ENCODE results near the gene PAX7. TPM values are rescaled to one million over a fixed set of nuclear protein-coding genes. Genes with fewer than 3 reads are reported as not detected.

Gene PAX7
- total and polyA plus RNA-seq, 2 donors (not counting 3 experiments of a cell fraction or from before 2014, with no cell fraction given) = not detected

- Histone ChIP-seq H2AFZ (ENCODE audit: low read depth, low read length) (no peak overlapping the region), H3K36me3 (ENCODE audit: control insufficient read depth in 2 of 2, extremely low read depth in 1 of 2, insufficient read depth in 2 of 2, low read length in 2 of 2) (no peaks in the 10 kb centered on the region), H3K79me2 (ENCODE audit: control insufficient read depth, insufficient read depth, low read length) (no peaks in the 10 kb centered on the region), H3K4me3 (replicated peaks in 1 of 3; ENCODE audit: insufficient read depth in 1 of 3, low read depth in 1 of 3, low read length in 3 of 3) (no peak overlapping the region), H3K9me1 (replicated peaks; ENCODE audit: control insufficient read depth, extremely low read depth, insufficient read depth, low read length) (no peaks in the 10 kb centered on the region), H3K4me1 (ENCODE audit: control insufficient read depth, extremely low read depth, insufficient read depth, low read length) (no peaks in the 10 kb centered on the region), H4K20me1 (replicated peaks; ENCODE audit: control insufficient read depth, extremely low read depth, insufficient read depth, low read length) (no peaks in the 10 kb centered on the region), H3K4me2 (ENCODE audit: insufficient read depth, low read length) (no peak overlapping the region), H3K27ac (ENCODE audit: insufficient read depth, low read depth, low read length) (no peak overlapping the region), H3K9me3 (replicated peaks; ENCODE audit: control insufficient read depth, insufficient read depth, low read length) (no peaks in the 10 kb centered on the region), H3K27me3 (ENCODE audit: control insufficient read depth in 2 of 2, insufficient read depth in 2 of 2, low read length in 2 of 2) (peaks cover 0 to 3% of the 10 kb centered on the region in 2 experiments), H3K9ac (replicated peaks; ENCODE audit: extremely low read depth, insufficient read depth, low read length) (no peak overlapping the region)
- FAIRE-seq = no peak
- BruUV-seq (replicated peaks) = no TSS peak
- dilution Hi-C loops (cut with MboI; ENCODE audit: extremely low pct_ligation_motif_present, low sequenced_read_pairs) (no loop called here), intact Hi-C loops (cut with micrococcal nuclease) (loop anchor here (5.0 kb wide), 2 partner anchors 483 to 513 kb away; no protein-coding TSS in a partner anchor)
- POLR2A ChIA-PET = no interaction called here
- CTCF ChIA-PET = interaction anchor here (0.8 to 4.5 kb wide), 6 partner anchors 16 to 314 kb away, joined by 3 to 206 read pairs (median 4); no protein-coding TSS in a partner anchor
- TF ChIP-seq FOS (IDR thresholded peaks at IDR 0.05; ENCODE audit: borderline replicate concordance, insufficient read depth, low read length) (no peak), EZH2 (IDR thresholded peaks at IDR 0.05; ENCODE audit: borderline replicate concordance, low read depth, low read length, severe bottlenecking) (no peak), POLR2AphosphoS5 (IDR thresholded peaks at IDR 0.05; ENCODE audit: insufficient read depth, low read depth, low read length) (no peak), POLR2A (IDR thresholded peaks at IDR 0.05; ENCODE audit: low read depth, low read length) (no peak), MAX (IDR thresholded peaks at IDR 0.05; ENCODE audit: insufficient read depth, insufficient read length) (no peak), MYC (IDR thresholded peaks at IDR 0.05; ENCODE audit: low read depth, low read length) (no peak)
- no peak for DNase-seq (ENCODE audit: low read depth, low spot score)
Observed at GRCh38 chr1:18599086-18599485, 31.6 kb upstream of the PAX7 start.

- Histone ChIP-seq H3K9ac (replicated peaks; ENCODE audit: extremely low read depth, insufficient read depth, low read length) (no peak overlapping the region), H3K9me3 (replicated peaks; ENCODE audit: control insufficient read depth, insufficient read depth, low read length) (no peaks in the 10 kb centered on the region), H3K9me1 (replicated peaks; ENCODE audit: control insufficient read depth, extremely low read depth, insufficient read depth, low read length) (no peaks in the 10 kb centered on the region), H3K27me3 (ENCODE audit: control insufficient read depth in 2 of 2, insufficient read depth in 2 of 2, low read length in 2 of 2) (peaks cover 0 to 3% of the 10 kb centered on the region in 2 experiments), H3K27ac (ENCODE audit: insufficient read depth, low read depth, low read length) (no peak overlapping the region), H3K4me3 (replicated peaks in 1 of 3; ENCODE audit: insufficient read depth in 1 of 3, low read depth in 1 of 3, low read length in 3 of 3) (no peak overlapping the region), H3K4me2 (ENCODE audit: insufficient read depth, low read length) (no peak overlapping the region), H4K20me1 (replicated peaks; ENCODE audit: control insufficient read depth, extremely low read depth, insufficient read depth, low read length) (no peaks in the 10 kb centered on the region), H3K79me2 (ENCODE audit: control insufficient read depth, insufficient read depth, low read length) (no peaks in the 10 kb centered on the region), H3K36me3 (ENCODE audit: control insufficient read depth in 2 of 2, extremely low read depth in 1 of 2, insufficient read depth in 2 of 2, low read length in 2 of 2) (no peaks in the 10 kb centered on the region), H3K4me1 (ENCODE audit: control insufficient read depth, extremely low read depth, insufficient read depth, low read length) (no peaks in the 10 kb centered on the region), H2AFZ (ENCODE audit: low read depth, low read length) (no peak overlapping the region)
- CTCF ChIA-PET = interaction anchor here (0.7 to 3.3 kb wide), 3 partner anchors 81 to 276 kb away, joined by 3 to 15 read pairs (median 6); no protein-coding TSS in a partner anchor
- BruUV-seq (replicated peaks) = no TSS peak
- FAIRE-seq (no peak), DNase-seq (ENCODE audit: low read depth, low spot score) (no peak)
- dilution Hi-C loops (cut with MboI; ENCODE audit: extremely low pct_ligation_motif_present, low sequenced_read_pairs) (no loop called here), intact Hi-C loops (cut with micrococcal nuclease) (loop anchor here (5.0 kb wide), 2 partner anchors 483 to 513 kb away; no protein-coding TSS in a partner anchor)
- POLR2A ChIA-PET = no interaction called here
- TF ChIP-seq POLR2A (IDR thresholded peaks at IDR 0.05; ENCODE audit: low read depth, low read length) (no peak), GATA2 (IDR thresholded peaks at IDR 0.05; ENCODE audit: insufficient read depth, insufficient read length, low read depth, low read length) (no peak), EZH2 (IDR thresholded peaks at IDR 0.05; ENCODE audit: borderline replicate concordance, low read depth, low read length, severe bottlenecking) (no peak), MYC (IDR thresholded peaks at IDR 0.05; ENCODE audit: low read depth, low read length) (no peak), JUN (IDR thresholded peaks at IDR 0.05; ENCODE audit: borderline replicate concordance, insufficient read depth, insufficient read length, low read depth) (no peak), FOS (IDR thresholded peaks at IDR 0.05; ENCODE audit: borderline replicate concordance, insufficient read depth, low read length) (no peak)
Observed at GRCh38 chr1:18599704-18600103, 30.9 kb upstream of the PAX7 start.
